SK-N-SH (cell line): Measurements from ENCODE around the gene PBX1. TPM values are rescaled to one million over a fixed set of nuclear protein-coding genes. Genes with fewer than 3 reads are reported as not detected.

Experiments used
- CTCF ChIA-PET: fragments of 300-600, 350-600 bp; formaldehyde crosslinking; extraction: SDS; loops from one replicate; lab custom pipeline; 2021; lab: Yijun Ruan, JAX
- POLR2A ChIA-PET: fragments of 350-600 bp; sonication (Branson Sonifier 250); formaldehyde crosslinking; extraction: SDS; loops from one replicate; lab custom pipeline; 2020; ENCODE audit warnings: antibody characterized with exemption, inconsistent platforms; lab: Yijun Ruan, JAX
- DNase-seq: peaks from one replicate; pipeline ENCODE4 v3.0.0; 2012
- H2AFZ ChIP-seq: fragments of 200-600 bp; sonication (generic); 2 replicates; pipeline ENCODE4 v1.8.1; 2016; ENCODE audit warnings: antibody characterized with exemption, mild to moderate bottlenecking, low read depth
- H3F3A ChIP-seq: fragments of 200-600 bp; sonication (generic); replicated peaks from 2 replicates; pipeline ENCODE3; 2016; ENCODE audit warnings: antibody characterized with exemption, mild to moderate bottlenecking; ENCODE audit not compliant: insufficient read depth
- H3K27ac ChIP-seq, 2 experiments: fragments of 200-500 bp in 1 of 2; fragments of 200-600 bp in 1 of 2; sonication (Bioruptor generic) in 1 of 2; sonication (generic), shearing (Covaris generic) in 1 of 2; 2 replicates each; pipeline versions ENCODE4 v1.5.1 to v1.6.1; 2014 to 2016; ENCODE audit warnings: low read depth in 2 of 2, inconsistent platforms in 1 of 2, low read length in 1 of 2, mild to moderate bottlenecking in 1 of 2, mixed read lengths in 1 of 2
- H3K27me3 ChIP-seq: fragments of 200-600 bp; sonication (generic), shearing (Covaris generic); 2 replicates; pipeline ENCODE4 v1.6.1; 2016; ENCODE audit warnings: mixed run types; ENCODE audit not compliant: insufficient read depth
- H3K36me3 ChIP-seq, 2 experiments: fragments of 200-500 bp in 1 of 2; fragments of 200-600 bp in 1 of 2; sonication (Bioruptor generic) in 1 of 2; sonication (generic) in 1 of 2; replicated peaks in 1 of 2; 2 replicates each; pipeline versions ENCODE3 to v1.5.1; 2014 to 2016; ENCODE audit warnings: low read length in 1 of 2, mild to moderate bottlenecking in 1 of 2; ENCODE audit not compliant: insufficient read depth in 2 of 2, control insufficient read depth in 1 of 2
- H3K4me1 ChIP-seq, 2 experiments: fragments of 200-500 bp in 1 of 2; fragments of 200-600 bp in 1 of 2; sonication (Bioruptor generic) in 1 of 2; sonication (generic), shearing (Covaris generic) in 1 of 2; 2 replicates each; pipeline versions ENCODE4 v1.5.1 to v1.6.1; 2014 to 2016; ENCODE audit warnings: low read depth in 1 of 2, low read length in 1 of 2, mixed run types in 1 of 2; ENCODE audit not compliant: insufficient read depth in 2 of 2, control insufficient read depth in 1 of 2
- H3K4me2 ChIP-seq: fragments of 200-600 bp; sonication (generic), shearing (Covaris generic); 2 replicates; pipeline ENCODE4 v1.6.1; 2017; ENCODE audit warnings: mixed run types
- H3K4me3 ChIP-seq, 2 experiments: fragments of 200-500 bp in 1 of 2; fragments of 200-600 bp in 1 of 2; sonication (Bioruptor generic) in 1 of 2; sonication (generic), shearing (Covaris generic) in 1 of 2; 2 replicates each; pipeline versions ENCODE4 v1.5.1 to v1.8.1; 2014 to 2016; ENCODE audit warnings: low read depth in 2 of 2, inconsistent platforms in 1 of 2, low read length in 1 of 2, mild to moderate bottlenecking in 1 of 2, mixed read lengths in 1 of 2, moderate library complexity in 1 of 2
- H3K79me2 ChIP-seq: fragments of 200-600 bp; sonication (generic); 2 replicates; pipeline ENCODE4 v1.8.1; 2017; ENCODE audit warnings: mild to moderate bottlenecking; ENCODE audit not compliant: insufficient read depth
- H3K9ac ChIP-seq: fragments of 200-600 bp; sonication (generic); 2 replicates; pipeline ENCODE4 v1.6.1; 2017; ENCODE audit warnings: mixed run types
- H3K9me2 ChIP-seq: fragments of 200-600 bp; sonication (generic); 2 replicates; pipeline ENCODE4 v1.6.1; 2017; ENCODE audit warnings: mixed run types
- H3K9me3 ChIP-seq: fragments of 200-600 bp; sonication (generic); 2 replicates; pipeline ENCODE4 v1.6.1; 2017; ENCODE audit warnings: mixed run types, mild to moderate bottlenecking, moderate library complexity
- H4K20me1 ChIP-seq: fragments of 200-600 bp; sonication (generic); 2 replicates; pipeline ENCODE4 v1.6.1; 2017; ENCODE audit warnings: mild to moderate bottlenecking, mixed run types; ENCODE audit not compliant: insufficient read depth
- FOXM1 ChIP-seq: IDR thresholded peaks from 2 replicates; pipeline ENCODE4 v1.4.0; 2012; ENCODE audit warnings: low read depth, mild to moderate bottlenecking
- GABPA ChIP-seq: IDR thresholded peaks from 2 replicates; pipeline ENCODE4 v1.4.0; 2012; ENCODE audit warnings: low read depth, mild to moderate bottlenecking
- GATA2 ChIP-seq: sonication (generic); formaldehyde crosslinking; IDR thresholded peaks from 2 replicates; pipeline ENCODE4 v1.5.0; 2020; ENCODE audit warnings: mild to moderate bottlenecking, missing genetic modification reagents
- PBX3 ChIP-seq: IDR thresholded peaks from 2 replicates; pipeline ENCODE4; 2012
- POLR2AphosphoS5 ChIP-seq: IDR thresholded peaks from 2 replicates; pipeline ENCODE4 v1.6.1; 2012; ENCODE audit warnings: low read depth, low read length
- YY1 ChIP-seq: IDR thresholded peaks from 2 replicates; pipeline ENCODE4 v1.4.0; 2012; ENCODE audit warnings: low read depth, mild to moderate bottlenecking
- WGBS: methylation state at CpG from one replicate; pipeline ENCODE4 v1.1.6; 2017; ENCODE audit warnings: low lambda C conversion rate; 5-methylcytosine and 5-hydroxymethylcytosine counted together
- polyA plus RNA-seq, 3 experiments: library from polyadenylated mRNA; depleted of rRNA; stranded (reverse); fragments of >200 nt; gene quantifications; 2 replicates each; pipeline ENCODE4 v1.2.3, GENCODE V29; 2012
- TF ChIP-seq, protein P1 (sequence below): IDR thresholded peaks from 2 replicates; pipeline ENCODE4 v1.4.0; 2012; ENCODE audit warnings: low read depth, borderline replicate concordance
- TF ChIP-seq, protein P2 (sequence below): IDR thresholded peaks from 2 replicates; pipeline ENCODE4 v1.4.0; 2012; ENCODE audit warnings: low read depth
- TF ChIP-seq, protein P3 (sequence below): fragments of 150-350 bp; IDR thresholded peaks from 2 replicates; pipeline ENCODE4 v1.6.1; 2017; ENCODE audit warnings: antibody characterized with exemption, low read length, low read depth, borderline replicate concordance

Gene PBX1
- polyA plus RNA-seq, 1 of the 3 experiments (the other 2 are of a cell fraction) = 27.0 TPM

- no peaks in the 10 kb centered on the region for H3K9me2 ChIP-seq
- peaks cover 13 to 22% of the 10 kb centered on the region in 2 experiments; a peak in 3 of 4 replicates for H3K4me1 ChIP-seq
- H3F3A ChIP-seq = peaks cover 7% of the 10 kb centered on the region
- H3K4me3 ChIP-seq = no peak overlapping the region
- no peaks in the 10 kb centered on the region for H3K9me3 ChIP-seq
- ChIA-PET CTCF (no interaction called here), POLR2A (no interaction called here)
- WGBS = 97% methylated on average over 2 of the region's 2 CpGs
- no peak for DNase-seq
- no peak overlapping the region for H3K4me2 ChIP-seq
- H3K79me2 ChIP-seq = no peaks in the 10 kb centered on the region
- H3K27ac ChIP-seq = no peak overlapping the region; a peak in 1 of 4 replicates
- H3K9ac ChIP-seq = no peak overlapping the region
- no peak for TF ChIP-seq YY1
- TF ChIP-seq, protein P1, sequence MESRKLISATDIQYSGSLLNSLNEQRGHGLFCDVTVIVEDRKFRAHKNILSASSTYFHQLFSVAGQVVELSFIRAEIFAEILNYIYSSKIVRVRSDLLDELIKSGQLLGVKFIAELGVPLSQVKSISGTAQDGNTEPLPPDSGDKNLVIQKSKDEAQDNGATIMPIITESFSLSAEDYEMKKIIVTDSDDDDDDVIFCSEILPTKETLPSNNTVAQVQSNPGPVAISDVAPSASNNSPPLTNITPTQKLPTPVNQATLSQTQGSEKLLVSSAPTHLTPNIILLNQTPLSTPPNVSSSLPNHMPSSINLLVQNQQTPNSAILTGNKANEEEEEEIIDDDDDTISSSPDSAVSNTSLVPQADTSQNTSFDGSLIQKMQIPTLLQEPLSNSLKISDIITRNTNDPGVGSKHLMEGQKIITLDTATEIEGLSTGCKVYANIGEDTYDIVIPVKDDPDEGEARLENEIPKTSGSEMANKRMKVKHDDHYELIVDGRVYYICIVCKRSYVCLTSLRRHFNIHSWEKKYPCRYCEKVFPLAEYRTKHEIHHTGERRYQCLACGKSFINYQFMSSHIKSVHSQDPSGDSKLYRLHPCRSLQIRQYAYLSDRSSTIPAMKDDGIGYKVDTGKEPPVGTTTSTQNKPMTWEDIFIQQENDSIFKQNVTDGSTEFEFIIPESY = no peak
- TF ChIP-seq FOXM1 = no peak
- no peak for TF ChIP-seq PBX3
- TF ChIP-seq, protein P2, sequence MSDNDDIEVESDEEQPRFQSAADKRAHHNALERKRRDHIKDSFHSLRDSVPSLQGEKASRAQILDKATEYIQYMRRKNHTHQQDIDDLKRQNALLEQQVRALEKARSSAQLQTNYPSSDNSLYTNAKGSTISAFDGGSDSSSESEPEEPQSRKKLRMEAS = no peak
- no peak for TF ChIP-seq POLR2AphosphoS5
- H3K36me3 ChIP-seq = peaks cover 0 to 2% of the 10 kb centered on the region in 2 experiments
- no peaks in the 10 kb centered on the region for H4K20me1 ChIP-seq
- no peaks in the 10 kb centered on the region for H3K27me3 ChIP-seq
- no peak overlapping the region for H2AFZ ChIP-seq
These were observed 86.9 kb downstream of the PBX1 start for GRCh38 chr1:164645921-164646320.

- H3K4me1 ChIP-seq = peaks cover 13 to 22% of the 10 kb centered on the region in 2 experiments; a peak in 3 of 4 replicates
- H3K27ac ChIP-seq = no peak overlapping the region
- peaks cover 0 to 2% of the 10 kb centered on the region in 2 experiments for H3K36me3 ChIP-seq
- no peak overlapping the region for H3K4me2 ChIP-seq
- H3K9ac ChIP-seq = no peak overlapping the region
- no peaks in the 10 kb centered on the region for H3K9me3 ChIP-seq
- H4K20me1 ChIP-seq = no peaks in the 10 kb centered on the region
- H2AFZ ChIP-seq = no peak overlapping the region
- no peaks in the 10 kb centered on the region for H3K27me3 ChIP-seq
- TF ChIP-seq GABPA = no peak
- WGBS = 78% methylated on average over 6 of the region's 6 CpGs
- no peaks in the 10 kb centered on the region for H3K9me2 ChIP-seq
- ChIA-PET CTCF (no interaction called here), POLR2A (no interaction called here)
- peaks cover 7% of the 10 kb centered on the region for H3F3A ChIP-seq
- no peak overlapping the region for H3K4me3 ChIP-seq
- no peaks in the 10 kb centered on the region for H3K79me2 ChIP-seq
- no peak for DNase-seq
These were observed 88.2 kb downstream of the PBX1 start for GRCh38 chr1:164647211-164647610.

DNA sequence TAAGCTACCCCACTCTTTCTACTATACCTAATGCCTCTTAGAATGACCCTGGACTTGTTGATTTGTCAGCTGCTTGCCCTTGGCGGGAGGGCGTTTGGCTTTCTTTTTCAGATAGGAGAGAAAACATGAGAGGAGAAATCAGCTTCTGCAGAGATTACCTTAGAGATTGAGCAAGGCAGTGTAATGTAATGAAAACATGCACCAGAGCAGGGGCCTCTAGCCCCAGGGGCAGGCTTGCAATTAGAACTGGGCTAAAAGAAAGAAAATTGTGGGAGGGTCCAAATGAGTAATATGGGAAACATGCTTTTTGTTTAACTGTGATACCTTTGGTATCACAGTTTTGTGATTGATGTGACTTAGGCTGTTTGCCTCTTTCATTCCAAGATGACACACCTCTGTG is 89.7 kb downstream of the PBX1 start:
- H3K4me2 ChIP-seq = no peak overlapping the region
- H3K27ac ChIP-seq = no peak overlapping the region
- H4K20me1 ChIP-seq = no peaks in the 10 kb centered on the region
- no peaks in the 10 kb centered on the region for H3K27me3 ChIP-seq
- DNase-seq = peak; percentile 41
- H3K79me2 ChIP-seq = no peaks in the 10 kb centered on the region
- peaks cover 7% of the 10 kb centered on the region for H3F3A ChIP-seq
- H3K4me1 ChIP-seq = peaks cover 13 to 22% of the 10 kb centered on the region in 2 experiments; a peak in 3 of 4 replicates
- no peak overlapping the region for H2AFZ ChIP-seq
- no peak overlapping the region for H3K9ac ChIP-seq
- POLR2A ChIA-PET = no interaction called here
- CTCF ChIA-PET = no interaction called here
- WGBS = 87% methylated on average over 2 of the region's 2 CpGs
- no peaks in the 10 kb centered on the region for H3K9me3 ChIP-seq
- peak; percentile 47 for TF ChIP-seq GATA2 (CRISPR knock-in tag)
- TF ChIP-seq, protein P3, sequence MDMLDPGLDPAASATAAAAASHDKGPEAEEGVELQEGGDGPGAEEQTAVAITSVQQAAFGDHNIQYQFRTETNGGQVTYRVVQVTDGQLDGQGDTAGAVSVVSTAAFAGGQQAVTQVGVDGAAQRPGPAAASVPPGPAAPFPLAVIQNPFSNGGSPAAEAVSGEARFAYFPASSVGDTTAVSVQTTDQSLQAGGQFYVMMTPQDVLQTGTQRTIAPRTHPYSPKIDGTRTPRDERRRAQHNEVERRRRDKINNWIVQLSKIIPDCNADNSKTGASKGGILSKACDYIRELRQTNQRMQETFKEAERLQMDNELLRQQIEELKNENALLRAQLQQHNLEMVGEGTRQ = no peak
- H3K9me2 ChIP-seq = no peaks in the 10 kb centered on the region
- H3K36me3 ChIP-seq = peaks cover 0 to 2% of the 10 kb centered on the region in 2 experiments
- no peak overlapping the region for H3K4me3 ChIP-seq
